Stomach (tissue), 9 donors: ENCODE data around the gene COPS2. TPM values are rescaled to one million over a fixed set of nuclear protein-coding genes. Genes with fewer than 3 reads are reported as not detected.

ENCODE experiments used
- DNase-seq, 2 donors: peaks; one replicate each; pipeline versions ENCODE4 v3.0.0 to v3.0.0-alpha.2; 2013 to 2019
- H3K27ac ChIP-seq, 5 donors: fragments of 200-600 bp in 4 of 5; sonication (generic) in 4 of 5; one replicate each; pipeline ENCODE4 v1.5.1; 2013 to 2019; ENCODE audit warnings: mild to moderate bottlenecking in 1 of 5, moderate library complexity in 1 of 5
- H3K27me3 ChIP-seq, 3 donors: fragments of 200-600 bp; sonication (generic); one replicate each; pipeline ENCODE4 v1.5.1; 2017 to 2019; ENCODE audit warnings: mixed run types in 1 of 3
- H3K36me3 ChIP-seq, 4 donors: fragments of 200-600 bp; sonication (generic); 1 replicate in 3 of 4; 2 replicates in 1 of 4; pipeline ENCODE4 v1.5.1; 2016 to 2019
- H3K4me1 ChIP-seq, 4 donors: fragments of 200-600 bp; sonication (generic); one replicate each; pipeline ENCODE4 v1.5.1; 2016 to 2019
- H3K4me3 ChIP-seq, 4 donors: fragments of 200-600 bp; sonication (generic) in 3 of 4; one replicate each; pipeline ENCODE4 v1.5.1; 2016 to 2019; ENCODE audit warnings: mild to moderate bottlenecking in 1 of 4
- H3K9me3 ChIP-seq, 4 donors: fragments of 200-600 bp; sonication (generic); one replicate each; pipeline ENCODE4 v1.5.1; 2016 to 2019
- CTCF ChIP-seq, 7 experiments: fragments of 450-650 bp in 4 of 7; fragments of 200-600 bp in 3 of 7; sonication (generic) in 3 of 7; IDR thresholded peaks; one replicate each; pipeline ENCODE4 v1.5.1; 2016 to 2019; ENCODE audit warnings: antibody characterized with exemption in 7 of 7, control low read depth in 2 of 7, mild to moderate bottlenecking in 1 of 7
- EP300 ChIP-seq: sonication (generic); formaldehyde crosslinking; IDR thresholded peaks from one replicate; pipeline ENCODE4 v1.6.1; 2017; ENCODE audit warnings: antibody characterized with exemption
- POLR2A ChIP-seq, 4 donors: fragments of 450-650 bp; IDR thresholded peaks; one replicate each; pipeline ENCODE4 v1.6.1; 2016; ENCODE audit warnings: antibody characterized with exemption in 4 of 4, control low read depth in 2 of 4, mild to moderate bottlenecking in 1 of 4, moderate library complexity in 1 of 4
- POLR2AphosphoS5 ChIP-seq, 3 donors: sonication (generic); formaldehyde crosslinking; IDR thresholded peaks; one replicate each; pipeline ENCODE4 v1.6.1; 2016; ENCODE audit warnings: antibody characterized with exemption in 3 of 3
- WGBS, 5 donors: extraction: QIAGEN DNeasy Blood & Tissue Kit in 3 of 5; methylation state at CpG; one replicate each; pipeline versions ENCODE4 v1.1.5 to v1.1.7; 2013 to 2018; 5-methylcytosine and 5-hydroxymethylcytosine counted together
- intact Hi-C: fragments of 100-400 bp; cut with DNase I; formaldehyde crosslinking; loops from one replicate; pipeline ENCODE4 v1.15.1; 2023; ENCODE audit warnings: low total_unique reads
- polyA plus RNA-seq, 3 donors: library from polyadenylated mRNA; stranded (reverse); fragments of 200-250 nt; gene quantifications; one replicate each; pipeline ENCODE4 v1.2.3, GENCODE V29; 2013
- total RNA-seq, 5 donors: library from RNA; depleted of rRNA; stranded (reverse); fragments of >200 nt; gene quantifications; one replicate each; pipeline versions ENCODE4 v1.1.0 to v1.2.3, GENCODE V29; 2014 to 2016
- donor health status: healthy with polysubstance abuse.
- donor health status: Bipolar disorder and iron deficiency.
- donor health status: healthy.

The COPS2 gene
- total and polyA plus RNA-seq, 8 donors: 4.3 to 134 (median 52.6) TPM

GRCh38 chr15:49152552-49153312, 2.7 kb downstream of the COPS2 start:
- no peak overlapping the region for H3K4me3 ChIP-seq
- peaks cover 13 to 86% (median 51%) of the 10 kb centered on the region in 4 donors for H3K4me1 ChIP-seq
- no peaks in the 10 kb centered on the region for H3K36me3 ChIP-seq
- no peaks in the 10 kb centered on the region for H3K27me3 ChIP-seq
- TF ChIP-seq POLR2A (IDR thresholded peaks at IDR 0.05) (no peak), POLR2AphosphoS5 (IDR thresholded peaks at IDR 0.05) (no peak), CTCF (IDR thresholded peaks at IDR 0.05) (no peak), EP300 (no peak)
- no peak overlapping the region for H3K27ac ChIP-seq
- no peaks in the 10 kb centered on the region for H3K9me3 ChIP-seq
- 90 to 92% (median 91%) methylated on average over 9 of the region's 9 CpGs for WGBS, 5 donors
- intact Hi-C loops: no loop called here
- DNase-seq: no peak

DNA sequence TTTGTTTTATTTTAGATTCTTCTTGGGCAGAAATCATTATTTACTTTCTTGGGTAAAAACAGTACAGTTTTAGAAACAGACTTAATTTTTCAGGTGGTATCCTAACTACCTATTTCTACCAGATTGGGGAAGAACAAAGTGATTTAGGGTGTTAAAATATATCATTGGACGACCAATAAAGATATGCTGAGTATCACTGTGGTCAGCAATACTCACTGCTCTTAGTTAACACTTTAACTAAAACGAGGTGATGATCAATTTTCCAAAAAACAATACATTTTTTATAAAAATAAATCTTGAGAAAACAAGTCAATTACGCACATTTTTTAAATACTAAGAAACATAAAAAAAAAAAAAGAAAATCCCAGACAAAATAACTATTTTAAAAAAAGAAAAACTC, 3.6 kb downstream of the COPS2 start:
- TF ChIP-seq POLR2AphosphoS5 (IDR thresholded peaks at IDR 0.05): no peak
- TF ChIP-seq CTCF (IDR thresholded peaks at IDR 0.05): no peak
- no peak for TF ChIP-seq EP300
- no peak for TF ChIP-seq POLR2A (IDR thresholded peaks at IDR 0.05)
- Histone ChIP-seq H3K4me1 (peaks cover 13 to 86% (median 49%) of the 10 kb centered on the region in 4 donors), H3K27ac (no peak overlapping the region), H3K36me3 (no peaks in the 10 kb centered on the region), H3K4me3 (no peak overlapping the region), H3K9me3 (no peaks in the 10 kb centered on the region), H3K27me3 (no peaks in the 10 kb centered on the region)
- 79 to 85% (median 84%) methylated on average over 3 of the region's 3 CpGs for WGBS, 5 donors
- intact Hi-C loops: no loop called here
- no peak for DNase-seq

- no peaks in the 10 kb centered on the region for H3K9me3 ChIP-seq
- DNase-seq: no peak
- no peak overlapping the region for H3K4me3 ChIP-seq
- intact Hi-C loops: no loop called here
- TF ChIP-seq POLR2A (IDR thresholded peaks at IDR 0.05): no peak
- TF ChIP-seq CTCF (IDR thresholded peaks at IDR 0.05): no peak
- no peak for TF ChIP-seq POLR2AphosphoS5 (IDR thresholded peaks at IDR 0.05)
- no peak for TF ChIP-seq EP300
- peaks cover 2 to 12% (median 10%) of the 10 kb centered on the region in 4 donors for H3K36me3 ChIP-seq
- peaks cover 14 to 93% (median 48%) of the 10 kb centered on the region in 4 donors for H3K4me1 ChIP-seq
- 67 to 92% (median 85%) methylated on average over 1 of the region's 1 CpG for WGBS, 5 donors
- H3K27me3 ChIP-seq: no peaks in the 10 kb centered on the region
- no peak overlapping the region for H3K27ac ChIP-seq
These were observed 6.7 kb downstream of the COPS2 start for GRCh38 chr15:49148727-49149126.

DNA sequence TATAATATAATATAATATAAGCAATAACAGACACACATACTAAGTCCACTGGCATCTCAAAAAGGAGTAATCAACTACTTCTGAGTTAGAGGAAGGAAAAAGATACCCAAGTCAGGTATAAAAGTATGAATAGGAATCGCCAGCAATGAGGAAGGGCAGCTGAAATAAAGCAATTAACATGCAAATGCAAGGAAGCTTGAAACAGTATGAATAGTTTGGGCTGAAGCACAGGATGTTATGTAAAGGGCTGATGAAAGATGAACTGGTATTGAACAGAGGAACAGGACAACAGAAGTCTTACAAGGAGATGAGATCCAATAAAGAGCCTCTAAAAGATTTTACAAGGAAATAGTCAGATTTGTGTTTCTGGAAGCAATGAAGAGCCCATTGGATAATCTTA, 7.1 kb downstream of the COPS2 start:
- Histone ChIP-seq H3K36me3 (peaks cover 6 to 16% (median 14%) of the 10 kb centered on the region in 4 donors), H3K27me3 (no peaks in the 10 kb centered on the region), H3K4me3 (no peak overlapping the region), H3K9me3 (no peaks in the 10 kb centered on the region), H3K4me1 (peaks cover 10 to 88% (median 43%) of the 10 kb centered on the region in 4 donors), H3K27ac (no peak overlapping the region)
- intact Hi-C loops: no loop called here
- TF ChIP-seq CTCF (IDR thresholded peaks at IDR 0.05) (no peak), POLR2AphosphoS5 (IDR thresholded peaks at IDR 0.05) (no peak), POLR2A (IDR thresholded peaks at IDR 0.05) (no peak), EP300 (no peak)
- DNase-seq: no peak
- WGBS, 5 donors: 50 to 71% (median 68%) methylated on average over 1 of the region's 1 CpG
